HG03342 (cell line): ENCODE data around the gene HRH1.
"Not testable (repeated sequence)": the region's sequence is repeated elsewhere in the genome, so short reads cannot be mapped to it uniquely, and the experiment has no call there.

Experiments used
- ATAC-seq: cut with Tn5 transposase; IDR thresholded peaks from one replicate; pipeline ENCODE4 v1.9.1; 2021; ENCODE audit warnings: mild to moderate bottlenecking, moderate library complexity; ENCODE audit not compliant: unreplicated experiment

Gene HRH1, protein sequence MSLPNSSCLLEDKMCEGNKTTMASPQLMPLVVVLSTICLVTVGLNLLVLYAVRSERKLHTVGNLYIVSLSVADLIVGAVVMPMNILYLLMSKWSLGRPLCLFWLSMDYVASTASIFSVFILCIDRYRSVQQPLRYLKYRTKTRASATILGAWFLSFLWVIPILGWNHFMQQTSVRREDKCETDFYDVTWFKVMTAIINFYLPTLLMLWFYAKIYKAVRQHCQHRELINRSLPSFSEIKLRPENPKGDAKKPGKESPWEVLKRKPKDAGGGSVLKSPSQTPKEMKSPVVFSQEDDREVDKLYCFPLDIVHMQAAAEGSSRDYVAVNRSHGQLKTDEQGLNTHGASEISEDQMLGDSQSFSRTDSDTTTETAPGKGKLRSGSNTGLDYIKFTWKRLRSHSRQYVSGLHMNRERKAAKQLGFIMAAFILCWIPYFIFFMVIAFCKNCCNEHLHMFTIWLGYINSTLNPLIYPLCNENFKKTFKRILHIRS

DNA sequence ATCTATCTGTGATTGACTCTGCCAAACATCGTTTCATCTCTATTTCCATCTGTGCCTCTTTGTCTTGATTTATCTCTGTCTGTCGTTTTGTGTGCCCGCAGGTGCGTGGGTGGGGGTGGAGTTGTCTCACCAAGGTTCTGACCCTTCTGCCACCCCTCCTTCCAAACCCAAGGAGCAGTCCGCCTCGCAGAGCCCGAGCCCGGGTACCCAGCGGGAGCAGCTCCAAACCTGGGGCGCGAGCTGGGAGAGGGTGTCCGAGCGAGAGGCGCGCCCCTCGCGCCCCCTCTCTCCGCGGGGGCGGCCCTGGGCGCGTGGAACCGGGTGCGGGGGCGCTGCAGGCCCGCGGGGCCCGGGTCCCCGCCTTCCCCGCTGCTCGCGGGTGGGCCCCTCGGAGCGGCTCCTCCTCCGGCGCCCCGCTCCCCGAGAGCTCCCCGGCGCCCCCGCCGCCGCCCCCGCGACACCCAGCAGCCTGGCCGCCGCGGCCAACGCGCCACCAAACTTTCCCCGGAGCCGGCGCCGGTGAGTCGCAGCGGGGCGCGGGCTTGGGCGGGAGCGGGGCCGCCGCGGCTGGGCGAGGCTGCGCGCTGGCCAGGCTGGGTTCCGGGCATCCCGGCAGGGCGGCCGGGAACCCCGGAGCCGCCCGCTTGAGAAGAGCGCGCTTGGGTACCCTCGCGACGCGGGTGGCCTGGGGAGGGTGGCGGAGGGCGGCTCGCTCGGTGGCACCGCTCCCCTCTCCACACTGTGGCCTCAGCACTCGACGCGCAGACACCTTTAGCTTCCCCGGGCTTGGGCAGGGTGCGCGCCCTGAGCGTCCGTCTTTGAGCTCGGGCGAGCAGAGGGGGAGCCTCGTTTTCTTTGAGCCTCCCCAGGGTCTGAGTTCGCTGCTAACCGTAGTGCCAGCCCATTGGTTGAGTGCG, at the start of gene HRH1:
HRH1 (plus strand) TSS at position 458 of the 917 bp plus-strand sequence. CDS start 104,545 bp downstream, outside the sequence.
- ATAC-seq = no peak

DNA sequence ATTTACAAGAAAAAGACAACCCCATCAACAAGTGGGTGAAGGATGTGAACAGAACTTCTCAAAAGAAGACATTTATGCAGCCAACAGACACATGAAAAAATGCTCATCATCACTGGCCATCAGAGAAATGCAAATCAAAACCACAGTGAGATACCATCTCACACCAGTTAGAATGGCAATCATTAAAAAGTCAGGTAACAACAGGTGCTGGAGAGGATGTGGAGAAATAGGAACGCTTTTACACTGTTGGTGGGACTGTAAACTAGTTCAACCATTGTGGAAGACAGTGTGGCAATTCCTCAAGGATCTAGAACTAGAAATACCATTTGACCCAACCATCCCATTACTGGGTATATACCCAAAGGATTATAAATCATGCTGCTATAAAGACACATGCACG, 41.0 kb upstream of the HRH1 start:
- ATAC-seq = not testable (repeated sequence)

DNA sequence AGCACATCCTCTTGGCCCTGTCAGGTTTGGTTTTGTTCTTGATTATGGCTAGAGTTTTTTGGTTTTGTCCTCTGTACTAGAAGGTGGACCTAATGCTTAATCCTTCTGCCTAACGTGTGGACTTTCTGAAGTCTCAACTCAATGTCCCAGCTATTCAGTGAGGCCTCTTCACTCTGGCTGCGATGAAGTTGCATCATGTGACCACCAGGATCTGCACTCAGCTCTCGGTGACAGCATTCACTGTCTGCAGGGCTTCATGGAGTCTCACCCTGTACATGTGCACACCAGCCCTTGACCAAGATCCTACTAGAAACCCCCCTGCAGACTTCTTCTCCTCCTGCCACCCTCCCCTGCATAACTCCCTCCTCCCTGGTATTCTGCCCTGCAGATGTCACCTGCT, 38.7 kb upstream of the HRH1 start:
- no peak for ATAC-seq

DNA sequence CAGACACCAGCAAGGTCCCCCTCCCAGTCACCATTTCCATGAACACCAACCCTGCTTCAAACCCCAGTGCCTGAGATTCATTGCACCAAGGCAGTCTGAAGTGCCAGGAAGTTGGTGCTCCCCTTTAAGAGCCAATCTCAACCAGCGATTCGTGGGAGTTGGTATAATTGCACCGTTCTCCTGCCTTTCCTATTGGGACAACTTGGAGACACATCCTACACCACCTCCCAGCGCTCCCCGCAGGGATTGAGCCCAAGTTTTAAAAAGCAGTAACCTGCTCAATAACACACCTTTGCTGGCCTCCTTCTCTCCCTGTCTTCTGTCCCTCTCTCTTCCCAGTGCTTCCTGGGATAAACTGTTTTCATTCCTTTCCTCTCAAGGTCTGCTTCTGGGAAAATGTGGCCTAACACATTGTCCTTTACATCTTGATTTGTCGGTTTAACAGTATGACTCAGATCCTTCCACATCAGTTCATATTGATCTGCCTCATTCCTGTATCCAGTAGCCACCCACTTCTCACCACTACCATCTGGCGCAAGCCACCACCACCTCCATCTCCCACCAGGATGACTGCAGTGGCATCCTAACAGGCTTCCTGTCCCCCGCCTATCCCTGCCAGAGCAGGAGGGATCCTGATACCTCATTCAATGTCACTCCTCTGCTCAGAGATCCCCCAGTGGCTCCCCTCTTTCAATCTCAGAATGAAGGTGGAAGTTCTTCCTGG, 37.8 kb upstream of the HRH1 start:
- no peak for ATAC-seq

DNA sequence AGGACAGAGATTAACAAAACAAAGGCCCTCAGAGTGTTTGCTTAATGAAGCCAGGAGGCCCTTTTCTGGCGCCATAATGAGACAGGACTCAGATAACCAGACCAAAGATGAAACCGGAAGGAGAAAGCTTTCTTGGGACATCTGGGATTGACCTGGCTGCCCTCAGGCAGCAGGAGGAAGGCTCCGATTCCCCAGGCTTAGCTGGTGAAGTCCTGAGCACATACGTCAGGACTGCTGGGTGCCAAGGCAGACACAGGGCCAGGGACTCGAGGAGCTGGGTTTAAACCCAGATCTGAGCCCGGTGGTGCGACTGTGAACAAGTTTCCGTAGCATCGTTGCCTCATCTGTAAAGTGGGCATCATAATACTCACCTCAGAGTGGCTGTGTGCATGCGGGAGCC, 36.7 kb upstream of the HRH1 start:
- no peak for ATAC-seq

DNA sequence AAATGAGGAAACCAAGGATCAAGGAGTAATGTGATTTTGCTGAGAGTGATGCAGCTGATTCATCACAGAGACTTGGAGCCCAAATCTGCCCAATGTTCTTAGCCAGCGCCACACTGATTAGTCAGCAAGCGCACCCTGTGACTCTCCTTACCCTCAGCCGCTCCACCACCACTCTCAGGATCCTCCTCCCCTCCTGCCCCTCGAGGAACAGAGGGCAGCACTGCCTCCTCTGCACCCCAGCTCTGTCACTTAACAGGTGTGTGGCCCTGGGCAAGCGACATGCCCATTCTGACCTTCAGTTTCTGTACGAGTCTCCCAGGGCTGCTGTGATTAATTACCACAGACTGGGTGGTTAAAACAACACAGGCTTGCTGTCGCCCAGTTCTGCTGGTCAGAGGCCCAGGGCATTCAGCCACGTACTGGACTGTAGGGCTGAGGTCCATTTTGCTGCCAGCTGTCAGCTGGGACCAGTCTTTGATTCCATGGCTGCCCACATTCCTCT, 36.1 kb upstream of the HRH1 start:
- no peak for ATAC-seq

DNA sequence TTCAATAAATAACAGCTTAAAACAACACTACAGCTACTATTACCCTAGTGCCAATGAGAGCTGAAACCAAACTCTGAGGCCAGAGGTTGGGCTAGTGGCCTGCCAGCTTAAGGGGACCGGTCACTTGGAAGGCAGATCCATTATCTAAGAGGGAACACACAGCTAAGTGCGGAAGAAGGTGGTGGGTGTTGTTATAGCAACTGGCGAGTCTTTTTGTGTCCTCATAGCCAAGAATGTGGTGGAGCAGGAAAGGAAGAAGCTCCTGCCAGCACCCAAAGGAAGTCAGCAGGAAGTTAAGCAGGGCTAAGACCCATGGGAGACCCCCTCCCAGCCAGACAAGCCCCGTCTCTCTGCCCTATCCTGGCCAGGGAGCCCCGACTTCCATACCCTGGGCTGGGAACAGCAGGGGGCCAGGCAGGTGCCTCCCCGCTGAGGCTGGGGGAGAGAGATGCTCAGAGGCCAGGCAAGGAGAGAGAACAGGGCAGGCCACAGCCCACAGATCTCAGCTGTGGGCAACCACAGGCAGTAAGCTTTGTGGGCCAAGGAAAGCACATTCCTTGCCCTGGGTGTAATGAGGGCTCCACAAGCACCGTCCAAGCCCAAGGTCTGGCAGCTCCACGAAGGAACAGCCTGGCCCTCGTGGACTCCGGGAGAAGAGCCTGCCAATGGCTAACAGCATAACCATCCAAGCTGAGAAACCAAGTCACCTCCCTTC, 34.0 kb upstream of the HRH1 start:
- ATAC-seq = no peak

DNA sequence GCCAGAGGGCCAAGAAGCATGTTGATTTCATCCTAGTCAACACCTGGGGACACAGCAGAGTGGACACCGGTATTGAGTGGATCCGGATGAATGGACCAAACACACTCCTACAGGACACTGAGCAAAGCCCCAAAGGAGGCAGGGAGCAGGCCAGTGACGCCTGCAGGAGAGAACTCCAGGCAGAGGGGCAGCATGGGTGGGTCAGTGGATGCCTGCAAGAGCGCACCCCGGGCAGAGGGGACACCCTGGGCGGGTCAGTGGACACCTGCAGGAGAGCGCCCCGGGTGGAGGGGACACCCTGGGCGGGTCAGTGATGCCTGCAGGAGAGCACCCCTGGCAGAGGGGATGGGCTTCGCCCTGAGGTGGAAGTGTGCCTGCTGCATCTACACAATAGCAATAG, 27.6 kb upstream of the HRH1 start:
- no peak for ATAC-seq

DNA sequence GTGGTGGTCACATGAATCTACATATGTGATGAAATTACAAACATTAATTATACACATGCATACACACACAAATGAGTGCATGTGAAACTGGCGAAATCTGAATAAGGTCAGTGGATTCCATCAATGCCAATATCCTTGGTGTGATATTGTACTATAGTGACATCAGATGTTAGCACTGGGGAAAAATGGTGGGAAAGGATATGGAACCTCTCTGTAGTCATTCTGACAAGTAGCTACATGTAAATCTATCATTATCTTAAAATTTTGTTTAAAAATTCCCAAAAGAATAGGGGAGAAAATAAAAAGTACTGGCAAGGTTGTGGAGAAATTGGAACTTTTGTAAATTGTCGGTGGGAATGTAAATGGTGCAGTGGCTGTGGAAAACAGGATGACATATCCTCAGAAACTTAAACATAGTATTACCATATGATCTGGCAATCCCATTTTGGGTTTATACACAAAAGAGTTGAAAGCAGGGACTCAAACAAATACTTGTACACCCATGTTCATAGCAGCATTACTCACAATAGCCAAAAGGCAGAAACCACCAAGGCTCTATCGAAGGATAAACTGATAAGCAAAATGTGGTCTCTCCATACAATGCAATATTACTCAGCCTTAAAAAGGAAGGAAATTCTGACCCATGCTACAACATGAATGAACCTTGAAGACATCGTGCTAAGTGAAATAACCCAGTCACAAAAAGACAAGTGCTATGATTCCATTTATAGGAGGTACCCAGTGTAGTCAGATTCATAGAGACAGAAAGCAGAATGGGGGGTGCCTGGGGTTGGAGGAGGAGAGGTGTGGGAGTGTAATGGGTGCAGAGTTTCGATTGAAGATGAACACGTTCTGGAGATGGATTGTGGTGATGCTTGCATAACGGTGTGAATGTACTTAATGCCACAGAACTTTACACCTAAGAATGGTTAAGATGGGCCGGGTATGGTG, 25.3 kb upstream of the HRH1 start:
- ATAC-seq = no peak

DNA sequence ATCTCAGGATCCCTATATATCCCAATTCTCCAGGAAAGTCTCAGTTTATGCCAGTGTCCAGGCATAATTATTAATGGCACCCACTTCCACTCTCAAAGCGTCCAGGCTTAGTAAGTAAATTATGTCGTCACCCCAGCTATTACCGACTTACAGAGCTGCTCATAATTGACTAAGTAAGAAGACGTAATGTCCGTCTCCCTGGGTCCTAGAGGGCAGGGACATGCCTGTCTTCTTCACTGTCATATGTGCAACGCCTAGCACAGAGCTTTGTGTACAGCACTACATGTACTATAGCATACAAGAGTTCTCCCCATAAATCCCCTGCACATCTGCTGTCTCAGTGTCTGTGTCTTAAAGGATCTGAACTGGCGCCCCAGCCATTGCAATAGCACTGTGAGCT, 23.9 kb upstream of the HRH1 start:
- ATAC-seq = no peak

DNA sequence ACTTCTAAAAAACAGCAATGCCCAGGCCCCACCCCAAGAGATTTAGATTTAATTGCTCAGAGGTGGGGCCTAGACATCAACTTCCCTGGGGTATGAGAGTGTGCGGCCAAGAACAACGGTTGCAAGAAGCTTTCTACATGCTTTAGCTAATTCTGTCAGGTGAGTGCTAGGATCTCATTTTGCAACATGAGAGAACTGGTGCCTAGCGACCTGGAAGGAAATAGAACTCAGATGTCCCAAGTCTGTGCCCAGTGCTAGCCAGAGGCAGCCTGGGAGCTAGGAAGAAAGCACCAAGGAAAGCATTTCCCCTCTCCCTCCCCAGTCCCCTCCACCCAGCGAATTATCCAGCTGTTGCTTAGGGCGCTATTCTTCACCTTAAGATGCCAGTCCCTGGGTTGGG, 22.9 kb upstream of the HRH1 start:
- no peak for ATAC-seq

DNA sequence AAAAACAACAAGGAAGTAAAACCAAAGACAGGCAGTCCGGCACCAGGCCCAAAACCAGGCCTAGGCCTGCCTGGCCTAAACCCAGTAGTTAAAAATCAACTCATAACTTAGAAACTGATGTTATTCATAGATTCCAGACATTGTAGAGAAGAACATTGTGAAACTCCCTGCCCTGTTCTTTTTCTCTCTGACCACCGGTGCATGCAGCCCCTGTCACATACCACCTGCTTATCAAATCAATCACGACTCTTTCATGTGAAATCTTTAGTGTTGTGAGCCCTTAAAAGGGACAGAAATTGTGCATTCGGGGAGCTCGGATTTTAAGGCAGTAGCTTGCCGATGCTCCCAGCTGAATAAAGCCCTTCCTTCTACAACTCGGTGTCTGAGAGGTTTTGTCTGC, 22.4 kb upstream of the HRH1 start:
- not testable (repeated sequence) for ATAC-seq

DNA sequence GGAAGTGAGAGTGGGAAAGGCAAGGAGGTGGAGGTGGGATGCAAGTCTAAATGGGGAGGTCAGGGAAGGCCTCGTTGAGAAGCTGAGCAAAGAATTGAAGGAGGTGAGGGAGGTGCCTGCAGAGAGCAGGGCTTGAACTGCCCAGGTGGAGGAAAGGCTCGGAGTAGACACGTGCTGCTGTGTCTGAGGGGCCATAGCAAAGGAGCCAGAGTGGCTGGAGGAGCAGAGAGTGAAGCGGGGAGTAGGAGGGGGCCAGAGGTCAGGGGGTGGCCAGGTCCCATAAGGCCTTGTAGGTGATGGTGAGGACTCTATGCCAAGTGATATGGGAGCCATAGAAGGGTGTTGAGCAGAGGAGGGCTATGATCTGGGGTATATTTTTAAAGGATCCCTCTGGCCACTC, 21.4 kb upstream of the HRH1 start:
- ATAC-seq = no peak

DNA sequence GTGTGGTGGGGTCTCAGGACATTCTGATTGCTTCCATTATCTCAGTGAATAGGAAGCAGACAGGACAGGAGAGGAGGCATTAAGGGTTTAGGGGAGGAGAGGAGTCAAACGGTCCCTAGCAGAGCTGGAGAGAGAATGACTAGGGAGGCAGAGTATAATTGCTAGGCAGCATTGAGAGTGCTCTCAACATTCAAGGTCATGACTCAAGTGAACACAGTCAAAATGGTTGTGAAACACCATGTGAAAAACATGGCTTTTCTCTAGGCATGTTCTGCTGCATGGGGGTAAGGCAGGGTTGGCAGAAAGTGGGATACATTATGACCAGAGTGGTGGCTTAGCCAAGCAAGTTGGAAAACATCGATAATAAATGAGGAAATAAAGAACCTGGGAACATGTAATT, 19.5 kb upstream of the HRH1 start:
- no peak for ATAC-seq

DNA sequence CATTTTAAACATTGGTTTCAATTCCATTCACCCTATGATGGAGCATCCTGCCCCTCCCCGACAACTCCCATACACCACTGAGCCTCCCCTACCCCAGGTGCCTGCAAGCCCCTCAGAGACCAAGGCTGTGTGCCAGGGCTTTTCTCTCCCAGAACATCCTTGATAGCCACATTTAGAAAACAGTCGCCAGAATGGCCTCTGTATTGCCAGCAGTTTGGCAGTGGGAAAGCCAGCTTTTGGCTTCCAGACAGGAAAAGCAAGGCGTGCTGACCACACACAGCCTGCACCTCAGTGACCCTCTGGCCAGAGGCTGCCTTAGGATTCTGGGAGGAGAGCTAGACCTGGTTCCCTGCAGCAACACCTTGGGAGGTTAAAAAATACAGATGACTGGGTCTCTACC, 18.2 kb upstream of the HRH1 start:
- no peak for ATAC-seq

DNA sequence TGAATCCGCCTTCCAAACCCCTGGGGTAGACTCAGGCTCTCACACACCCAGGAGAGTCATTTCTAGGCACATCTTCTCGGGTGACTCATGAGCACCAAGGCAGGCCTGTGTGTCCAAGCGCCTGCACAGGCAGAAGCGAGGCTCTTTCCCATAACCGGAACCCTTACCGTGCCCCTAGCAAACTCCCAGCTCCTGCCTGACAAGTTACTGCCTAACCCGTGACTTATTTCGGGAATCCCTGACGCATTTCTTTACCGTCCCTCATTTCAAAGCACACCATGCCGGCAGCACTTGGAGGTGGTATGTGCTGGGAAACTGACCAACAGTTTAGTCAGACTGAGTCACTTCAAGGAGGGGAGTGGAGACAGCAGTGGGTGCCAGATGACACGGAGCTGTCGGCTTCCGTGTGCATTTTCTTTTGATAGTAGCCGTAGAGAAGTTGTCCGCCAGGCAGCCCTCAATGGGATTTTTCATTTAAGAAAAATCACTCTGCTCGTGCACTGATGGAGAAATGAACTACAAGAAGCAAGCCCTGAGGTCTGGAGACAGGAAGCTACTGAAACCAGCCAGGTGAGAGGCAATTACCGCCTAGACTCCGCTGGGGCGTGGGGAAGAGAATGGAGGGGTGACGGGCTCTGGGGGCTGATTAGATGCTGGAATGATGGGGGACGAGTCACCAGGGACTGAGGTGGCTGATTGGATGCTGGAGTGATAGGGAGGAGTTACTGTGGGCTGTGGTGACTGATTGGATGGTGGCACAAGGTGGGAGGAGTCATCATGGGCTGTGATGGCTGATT, 17.3 kb upstream of the HRH1 start:
- no peak for ATAC-seq

DNA sequence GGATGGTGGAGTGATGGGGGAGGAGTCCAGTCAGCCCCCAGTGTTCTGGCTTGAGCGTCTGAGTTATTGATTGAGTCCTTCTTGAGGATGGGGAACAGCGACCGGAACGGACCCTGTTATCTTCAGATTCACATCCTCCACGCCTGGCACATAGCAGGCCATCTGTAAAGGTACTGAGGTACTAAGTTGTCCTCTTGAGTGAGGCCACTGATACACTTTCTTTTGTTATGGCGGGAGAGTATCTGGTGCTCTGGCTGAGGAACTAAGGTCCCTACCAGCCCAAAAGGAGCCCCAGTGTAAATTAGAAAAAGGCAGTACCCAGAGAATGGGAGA, 16.7 kb upstream of the HRH1 start:
- no peak for ATAC-seq

DNA sequence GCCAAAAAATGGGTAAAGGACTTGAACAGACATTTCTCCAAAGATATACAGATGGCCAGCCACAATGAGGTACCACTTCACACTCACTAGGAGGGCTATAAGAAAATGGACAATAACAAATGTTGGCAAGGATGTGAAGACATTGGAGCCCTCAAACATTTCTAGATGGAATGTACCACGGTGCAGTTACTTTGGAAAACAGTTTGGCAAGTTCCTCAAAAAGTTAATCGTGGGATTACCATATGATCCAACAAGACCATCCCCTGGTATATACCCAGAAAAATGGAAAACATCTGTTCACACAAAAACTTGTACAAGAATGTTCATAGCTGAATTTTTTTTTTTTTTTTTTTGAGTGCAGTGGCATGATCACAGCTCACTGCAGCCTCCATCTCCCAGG, 15.9 kb upstream of the HRH1 start:
- ATAC-seq = no peak
